GM19468 (cell line): ENCODE data around the gene ALAS1.
"Not testable (repeated sequence)": the region's sequence is repeated elsewhere in the genome, so short reads cannot be mapped to it uniquely, and the experiment has no call there.

ENCODE experiments used
- ATAC-seq: cut with Tn5 transposase; IDR thresholded peaks from one replicate; pipeline ENCODE4 v1.9.1; 2021; ENCODE audit warnings: mild to moderate bottlenecking, moderate library complexity, moderate number of reproducible peaks; ENCODE audit not compliant: unreplicated experiment; ENCODE audit errors: extremely low read depth

ALAS1 gene

DNA sequence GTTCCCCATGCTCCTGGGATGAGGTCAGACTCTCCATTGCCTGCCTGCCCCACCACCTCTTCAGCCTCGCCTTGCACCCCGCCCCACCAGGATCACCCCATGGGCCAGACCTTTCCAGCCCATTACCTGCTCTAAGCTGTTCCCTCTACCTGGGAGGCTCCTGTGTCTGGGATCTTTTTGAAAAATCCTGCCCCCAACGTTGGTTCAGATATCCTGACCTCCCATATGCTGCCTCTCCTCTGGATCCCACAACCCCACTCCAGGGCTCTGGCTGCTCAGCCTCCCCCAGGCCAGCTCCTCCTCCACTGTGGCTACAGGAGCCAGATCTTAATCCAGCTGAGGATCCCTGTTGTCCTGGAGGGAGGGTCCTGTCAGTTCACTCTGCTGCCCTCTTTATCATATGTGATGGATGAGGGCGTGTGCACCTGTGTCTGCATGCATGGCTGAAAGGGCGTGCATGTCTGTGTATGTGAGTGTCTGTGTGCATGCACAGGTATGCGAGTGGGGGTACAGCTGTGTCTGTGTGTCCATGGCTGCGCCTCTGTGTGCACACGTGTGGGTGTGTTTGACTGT lies 21.7 kb upstream of the ALAS1 start:
- ATAC-seq: no peak

DNA sequence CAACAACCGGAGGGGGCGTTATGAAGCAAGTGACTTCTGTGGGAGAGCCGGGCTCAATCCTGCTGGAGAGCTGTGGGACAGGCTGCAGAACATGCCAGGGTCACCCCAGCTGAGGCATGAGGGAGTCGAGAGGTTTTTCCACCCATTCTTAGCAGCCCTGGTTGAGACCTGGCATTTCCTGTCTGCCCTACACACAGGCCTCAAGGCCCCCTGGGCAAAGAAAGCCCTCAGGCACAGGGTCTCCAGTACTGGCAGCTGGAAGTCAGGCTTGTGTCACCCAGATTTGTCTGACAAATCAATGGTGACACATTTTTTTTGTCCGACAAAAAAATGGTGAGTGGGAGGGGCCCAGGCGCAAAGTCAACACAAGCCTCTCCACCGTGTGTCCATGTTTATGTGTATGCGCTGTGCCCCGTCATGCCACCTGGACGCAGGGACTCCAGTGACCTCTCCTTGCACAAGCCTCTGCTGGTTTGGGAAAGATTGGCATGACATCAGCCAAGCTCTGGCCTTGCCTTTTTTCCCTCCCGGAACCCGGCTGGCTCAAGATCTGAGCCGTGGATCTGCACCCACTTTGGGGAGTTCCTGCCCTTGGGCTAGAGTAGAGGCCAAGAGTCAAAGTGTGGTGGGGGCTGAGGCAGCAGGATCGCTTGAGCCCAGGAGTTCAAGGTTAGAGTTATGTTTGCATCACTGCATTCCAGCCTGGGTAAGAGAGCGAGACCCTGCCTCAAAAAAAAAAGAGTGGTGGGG lies 20.8 kb upstream of the ALAS1 start:
- no peak for ATAC-seq

DNA sequence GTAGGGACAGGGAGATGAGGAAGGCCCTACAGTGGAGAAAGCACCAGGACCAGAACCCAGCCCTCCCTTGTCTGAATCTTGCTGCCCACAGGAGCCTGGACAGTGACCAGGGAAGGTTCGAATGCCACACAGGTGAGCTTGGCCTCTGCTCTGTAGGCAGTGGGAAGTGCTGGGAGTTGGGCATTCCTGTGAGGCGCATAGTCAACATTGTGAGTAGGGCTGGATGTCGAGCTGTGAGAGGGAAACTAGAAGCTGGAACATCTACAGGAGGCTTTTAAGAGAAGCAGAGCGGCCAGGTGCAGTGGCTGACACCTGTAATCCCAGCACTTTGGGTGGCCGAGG lies 20.3 kb upstream of the ALAS1 start:
- ATAC-seq: no peak

DNA sequence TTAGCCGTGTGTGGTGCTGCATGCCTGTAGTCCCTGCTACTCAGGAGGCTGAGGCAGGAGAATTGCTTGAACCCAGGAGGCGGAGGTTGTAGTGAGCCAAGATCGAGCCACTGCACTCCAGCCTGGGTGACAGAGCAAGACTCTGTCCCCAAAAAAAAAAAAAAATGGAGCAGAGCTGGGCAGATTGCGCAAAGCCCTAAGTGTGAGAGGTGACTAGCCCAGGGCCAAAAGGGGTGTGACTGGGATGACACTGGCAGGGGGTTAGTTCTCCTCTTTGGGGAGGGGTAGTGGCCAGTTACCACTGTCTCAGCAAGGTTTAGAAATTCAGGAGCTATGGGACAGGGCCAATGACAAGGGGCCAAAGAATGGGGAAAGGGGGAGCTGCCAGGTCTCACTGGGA lies 19.8 kb upstream of the ALAS1 start:
- not testable (repeated sequence) for ATAC-seq

DNA sequence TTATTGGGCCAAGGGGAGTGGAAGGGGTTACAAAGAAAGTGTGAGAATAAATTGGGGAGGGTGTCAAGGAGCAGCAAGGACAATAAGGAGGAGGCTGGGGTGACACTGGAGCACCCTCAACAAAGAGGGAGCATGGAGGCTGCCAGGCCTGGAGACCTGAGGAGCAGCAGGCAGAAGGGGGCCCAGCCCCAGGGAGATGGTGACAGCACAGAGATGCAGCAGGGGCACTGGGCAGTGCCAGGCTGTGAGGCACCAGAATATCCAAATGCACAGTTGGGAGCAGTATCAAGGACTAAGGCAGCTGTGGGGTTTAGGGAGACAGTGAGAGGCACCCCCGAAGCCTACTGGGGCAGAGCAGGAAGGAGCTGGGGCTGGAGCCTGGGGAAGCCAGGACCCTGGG lies 19.4 kb upstream of the ALAS1 start:
- no peak for ATAC-seq

DNA sequence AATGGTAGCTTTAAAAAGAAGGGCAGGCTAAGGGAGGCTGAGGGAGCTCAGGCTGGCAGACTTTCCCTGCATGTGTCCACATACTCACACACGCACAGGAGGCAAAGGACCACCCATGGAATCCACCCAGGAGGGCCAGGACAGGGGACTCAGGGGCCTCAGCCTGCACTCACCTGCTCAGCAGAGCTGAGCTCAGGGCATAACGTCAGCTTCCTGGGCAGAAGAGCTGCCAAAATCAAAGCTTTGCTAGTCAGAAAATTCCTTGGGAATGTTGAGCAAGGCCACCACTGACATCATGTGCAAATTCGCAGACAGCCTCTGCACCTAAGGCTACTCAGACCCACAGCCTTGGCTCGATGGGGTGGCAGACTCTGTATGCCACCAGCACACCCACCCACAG lies 16.4 kb upstream of the ALAS1 start:
- ATAC-seq: no peak

DNA sequence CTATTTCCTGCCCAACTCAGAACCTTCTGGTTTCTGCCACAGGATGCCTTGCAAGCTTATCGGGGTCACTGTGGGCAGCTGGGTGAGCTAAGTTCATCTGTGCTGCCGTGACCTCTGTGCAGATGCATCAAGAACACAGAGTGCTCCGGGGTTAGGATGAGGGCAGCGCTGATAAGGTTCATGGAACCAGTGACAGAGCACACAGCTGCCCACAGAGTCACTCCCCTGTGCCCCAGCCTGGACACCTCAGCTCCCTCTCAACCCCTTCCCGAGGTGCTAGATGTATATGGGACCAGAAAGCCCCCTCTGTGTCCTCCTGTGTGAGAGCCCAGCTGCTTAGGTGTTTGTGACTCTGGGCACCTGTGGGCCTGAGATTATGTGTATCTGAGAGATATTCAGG lies 15.8 kb upstream of the ALAS1 start:
- no peak for ATAC-seq

DNA sequence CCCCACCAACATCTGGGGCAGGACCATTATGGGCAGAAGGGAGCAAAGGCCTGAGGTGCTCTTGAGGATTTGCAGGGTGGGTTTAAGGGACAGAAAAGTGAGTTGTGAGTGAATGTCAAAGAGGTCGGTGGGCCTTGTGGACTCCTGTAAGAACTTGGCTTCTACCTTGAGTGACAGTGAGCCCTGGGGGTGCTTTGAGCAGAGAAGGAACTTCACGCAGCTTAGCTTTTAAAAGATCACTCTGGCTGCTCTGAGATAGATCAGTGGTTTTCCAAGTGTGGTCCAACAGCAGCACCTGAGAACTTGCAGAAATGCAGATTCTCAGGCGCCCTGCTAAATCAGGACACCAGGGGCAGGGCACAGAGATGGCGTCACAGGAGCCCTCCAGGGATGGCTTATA lies 15.3 kb upstream of the ALAS1 start:
- ATAC-seq: no peak

DNA sequence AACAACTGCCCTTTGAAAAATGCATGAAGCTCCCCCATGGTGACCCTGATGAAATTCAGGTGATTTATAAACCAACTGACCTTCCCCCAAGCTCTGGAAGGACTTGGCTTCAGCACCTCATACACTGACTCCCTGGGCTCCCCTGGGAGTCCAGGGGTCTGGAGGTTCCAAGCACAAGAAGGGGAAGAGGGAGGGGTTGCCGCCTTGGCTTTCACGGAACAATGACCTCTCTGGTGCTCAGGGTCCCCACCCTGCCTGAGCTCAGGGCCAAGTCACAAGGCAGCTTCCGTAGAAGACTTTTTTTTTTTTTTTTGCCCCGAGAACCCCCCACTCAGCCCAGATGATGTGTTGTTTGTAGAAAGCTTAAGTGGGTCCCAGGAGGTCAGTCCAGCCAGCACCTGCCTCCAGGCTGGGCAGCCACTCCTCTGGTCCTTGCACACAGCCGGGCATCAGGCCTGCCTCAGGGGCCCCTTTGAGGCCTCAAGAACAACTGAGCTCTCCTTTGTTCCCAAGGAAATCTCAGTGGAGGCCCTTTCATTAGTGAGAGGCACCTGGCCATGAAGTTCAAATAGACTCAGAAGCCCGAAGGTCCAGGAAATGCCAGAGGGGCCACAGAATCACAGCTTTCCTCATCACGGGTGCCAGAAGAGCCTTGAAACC lies 14.0 kb upstream of the ALAS1 start:
- ATAC-seq: no peak

DNA sequence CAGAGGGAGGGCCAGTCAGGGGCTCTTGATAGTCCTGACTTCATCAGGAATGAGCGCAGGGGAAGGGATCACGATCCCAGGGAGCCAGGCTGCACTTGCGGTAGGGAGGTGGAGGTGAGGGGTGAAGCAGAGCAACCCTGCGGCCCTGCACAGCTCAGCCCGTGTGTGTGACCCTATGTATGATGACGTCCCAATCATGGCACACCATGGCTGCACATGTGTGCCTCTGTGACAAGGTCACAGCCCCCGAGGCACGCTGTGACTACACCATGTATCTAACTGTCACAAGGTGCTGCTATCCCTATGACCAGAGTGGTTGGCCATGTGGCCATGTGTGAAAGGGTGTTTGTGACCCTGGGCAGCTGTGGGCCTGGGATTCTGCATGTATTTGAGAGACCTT lies 13.3 kb upstream of the ALAS1 start:
- no peak for ATAC-seq

DNA sequence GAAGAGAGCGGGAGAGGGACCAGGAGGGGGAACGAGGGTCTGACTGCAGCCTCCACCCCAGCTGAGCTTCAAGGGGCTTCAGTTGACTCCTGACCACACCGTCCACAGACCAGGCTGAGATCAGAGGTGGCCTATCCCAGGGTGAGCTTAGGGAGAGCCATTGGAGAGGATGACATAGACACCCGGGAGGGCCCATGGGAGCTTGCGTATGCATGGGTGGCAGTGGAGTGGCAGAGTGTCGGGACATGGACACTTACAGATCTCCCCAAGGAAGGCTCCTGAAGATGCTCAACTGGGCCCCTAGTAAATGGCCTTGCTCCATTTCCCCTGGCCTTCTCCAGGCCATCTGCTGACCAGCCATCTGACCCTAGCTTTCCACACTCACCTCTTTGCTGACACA lies 12.6 kb upstream of the ALAS1 start:
- ATAC-seq: no peak

DNA sequence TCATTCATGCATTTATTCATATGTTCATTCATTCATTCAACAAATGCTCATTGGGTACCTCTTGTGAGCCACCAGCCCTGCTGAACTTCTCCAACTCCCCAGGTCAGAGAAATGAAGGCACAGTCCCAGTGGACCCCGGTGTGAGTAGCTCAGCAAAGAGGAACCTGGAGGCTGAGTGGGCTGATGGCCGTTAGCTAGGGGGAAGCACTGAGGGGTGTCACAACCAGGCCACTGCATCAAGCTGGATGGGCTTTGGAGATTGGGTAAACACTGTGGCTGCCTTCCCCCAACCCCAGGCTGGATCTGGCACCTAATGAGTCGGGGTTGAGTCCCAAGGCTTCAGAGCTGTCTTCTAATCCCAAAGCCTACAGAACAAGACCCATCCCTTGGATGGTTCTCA lies 12.1 kb upstream of the ALAS1 start:
- ATAC-seq: no peak

DNA sequence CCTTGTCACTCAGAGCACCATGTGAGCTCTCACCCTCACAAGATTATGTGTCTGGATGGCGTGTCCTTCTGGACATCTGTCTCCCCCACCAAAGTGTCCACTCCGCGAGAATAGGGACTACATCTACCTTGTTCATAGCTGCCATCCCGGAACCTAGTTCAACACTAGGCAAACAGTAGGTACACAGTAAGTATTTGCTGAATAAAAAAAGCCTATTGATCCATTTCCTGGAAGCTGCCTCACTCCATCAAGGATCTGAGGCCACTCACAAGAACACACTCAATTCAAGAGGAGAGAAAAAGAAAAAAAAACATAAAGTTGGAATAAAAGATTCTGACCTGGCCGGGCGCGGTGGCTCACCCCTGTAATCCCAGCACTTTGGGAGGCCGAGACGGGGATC lies 11.2 kb upstream of the ALAS1 start:
- no peak for ATAC-seq

DNA sequence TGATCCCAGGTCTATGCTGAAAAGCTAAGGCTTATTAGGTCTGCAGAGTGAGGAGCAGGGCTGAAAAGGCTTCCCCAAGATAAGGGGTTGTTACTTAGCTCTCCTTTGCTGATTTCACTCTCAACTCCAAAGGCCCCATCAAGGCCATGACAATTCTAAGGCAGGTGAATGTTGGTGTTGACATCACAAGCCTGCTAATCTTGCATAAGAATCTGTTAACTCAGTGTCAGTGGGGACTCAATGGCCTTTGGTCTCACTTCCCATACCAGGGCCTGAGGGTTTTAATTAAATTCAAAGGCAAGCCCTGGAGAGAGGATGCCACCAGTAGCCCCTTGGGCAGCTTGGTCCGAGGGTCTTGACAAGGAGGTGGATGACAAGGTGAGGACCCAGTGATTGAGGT lies 9.4 kb upstream of the ALAS1 start:
- ATAC-seq: no peak

DNA sequence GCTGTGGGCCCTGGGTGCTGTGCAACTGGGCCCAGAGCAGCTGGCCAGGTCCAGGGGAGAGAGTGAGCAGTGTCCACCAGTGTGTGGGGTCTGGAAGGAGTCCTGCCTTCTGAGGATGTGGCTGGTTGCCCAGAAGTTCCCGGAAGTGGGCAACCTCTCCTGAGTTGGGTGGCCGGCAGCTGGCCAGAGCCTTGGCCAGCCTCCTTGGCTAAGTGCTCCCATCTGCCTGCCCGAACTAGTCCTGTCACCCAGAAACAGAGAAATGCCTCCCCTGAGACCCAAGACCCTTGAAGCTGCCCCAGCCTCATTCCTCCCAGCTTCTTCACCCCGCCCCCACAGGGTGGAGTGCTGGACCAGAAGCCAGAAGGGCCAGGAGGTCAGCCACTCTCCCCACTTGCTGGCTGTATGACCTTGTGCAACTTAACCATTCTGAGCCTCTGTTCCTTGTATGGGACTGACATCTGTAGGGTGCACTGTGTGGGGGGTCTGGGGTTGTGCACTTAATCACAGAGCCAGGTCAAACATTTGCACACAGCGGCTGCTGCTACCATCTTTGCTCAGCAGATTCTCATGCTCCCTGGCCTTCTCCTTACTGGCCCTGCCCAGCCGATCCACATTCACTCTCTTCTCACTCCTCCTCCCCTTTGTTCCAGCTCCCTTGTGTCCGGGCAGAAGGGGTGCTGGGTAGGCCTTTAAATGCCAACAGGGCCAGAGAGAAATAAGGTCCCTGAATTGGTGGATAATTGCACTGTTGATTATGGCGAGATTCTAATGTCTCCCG lies 7.5 kb upstream of the ALAS1 start:
- no peak for ATAC-seq

DNA sequence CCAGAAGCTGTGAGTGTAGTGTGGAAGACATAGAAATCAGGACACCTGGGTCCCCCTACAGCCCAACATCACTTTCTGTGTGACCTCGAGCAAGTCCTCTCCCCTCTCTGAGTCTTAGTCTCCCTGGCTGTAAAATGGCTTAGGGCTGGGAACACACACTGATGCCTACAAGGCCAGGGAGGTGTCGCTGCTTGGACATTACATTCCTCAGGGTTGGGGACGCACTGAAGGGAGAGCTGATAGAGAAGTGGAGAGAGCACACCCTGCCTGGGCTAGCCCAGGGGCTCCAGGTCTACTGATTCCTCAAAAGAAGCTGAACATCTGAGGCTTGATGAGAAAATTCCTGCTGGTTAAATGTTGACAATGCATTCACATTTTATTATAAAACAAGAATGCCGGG lies 6.3 kb upstream of the ALAS1 start:
- ATAC-seq: no peak

DNA sequence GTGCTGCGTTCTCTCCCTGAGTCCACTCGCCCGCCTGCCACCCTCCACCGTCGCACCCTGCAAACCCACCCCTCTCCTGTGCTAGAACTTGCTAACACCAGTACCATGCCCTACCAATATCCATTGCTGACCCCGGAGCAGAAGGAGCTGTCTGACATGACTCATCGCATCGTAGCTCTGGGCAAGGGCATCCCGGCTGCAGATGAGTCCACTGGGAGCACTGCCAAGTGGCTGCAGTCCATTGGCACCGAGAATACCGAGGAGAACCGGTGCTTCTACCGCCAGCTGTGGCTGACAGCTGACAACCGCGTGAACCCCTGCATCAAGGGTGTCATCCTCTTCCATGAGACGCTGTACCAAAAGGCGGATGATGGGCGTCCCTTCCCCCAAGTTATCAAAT lies 4.9 kb upstream of the ALAS1 start:
- ATAC-seq: no peak

DNA sequence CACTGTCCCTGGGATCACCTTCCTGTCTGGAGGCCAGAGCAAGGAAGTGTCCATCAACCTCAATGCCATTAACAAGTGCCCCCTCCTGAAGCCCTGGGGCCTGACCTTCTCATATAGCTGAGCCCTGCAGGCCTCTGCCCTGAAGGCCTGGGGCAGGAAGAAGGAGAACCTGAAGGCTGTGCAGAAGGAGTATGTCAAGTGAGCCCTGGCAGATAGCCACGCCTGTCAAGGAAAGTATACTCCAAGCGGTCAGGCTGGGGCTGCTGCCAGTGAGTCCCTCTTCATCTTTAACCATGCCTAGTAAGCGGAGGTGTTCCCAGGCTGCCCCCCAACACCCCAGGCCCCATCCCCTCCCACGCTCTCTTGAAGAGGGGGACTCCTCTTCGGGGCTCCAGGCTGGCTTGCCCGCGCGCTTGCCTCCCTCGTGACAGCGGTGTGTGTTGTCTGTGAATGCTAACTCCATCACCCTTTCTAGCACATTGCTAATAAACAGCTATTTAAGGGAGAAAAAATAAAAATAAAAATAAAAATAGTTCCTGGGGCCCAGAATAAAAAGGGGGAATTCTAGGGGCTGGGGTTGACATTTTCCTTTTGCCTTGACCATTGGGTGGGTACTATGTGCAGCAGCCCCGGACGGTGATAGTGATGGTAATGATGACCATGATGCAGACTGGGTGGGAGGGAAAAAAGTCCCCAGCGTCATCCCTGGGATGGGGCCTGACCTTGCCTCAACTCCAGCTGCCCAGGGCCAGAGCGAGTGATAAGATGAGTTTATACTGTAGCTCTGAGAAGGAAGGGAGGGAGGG lies 3.3 kb upstream of the ALAS1 start:
- no peak for ATAC-seq

DNA sequence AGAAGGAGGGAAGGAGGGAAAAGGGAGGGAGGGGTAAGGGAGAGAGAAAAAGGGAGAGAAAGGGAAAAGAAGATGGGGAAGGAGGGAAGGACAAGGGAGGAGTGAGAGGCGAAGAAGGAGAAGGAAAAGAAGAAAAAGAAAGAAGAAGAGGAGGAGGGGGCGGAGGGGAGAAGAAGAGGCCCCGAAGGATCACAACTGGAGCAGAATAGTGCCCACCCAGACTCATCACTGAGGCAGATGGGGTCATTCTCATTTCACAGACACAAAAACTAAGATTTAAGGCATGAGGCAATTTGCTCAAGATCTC lies 2.7 kb upstream of the ALAS1 start:
- ATAC-seq: no peak

DNA sequence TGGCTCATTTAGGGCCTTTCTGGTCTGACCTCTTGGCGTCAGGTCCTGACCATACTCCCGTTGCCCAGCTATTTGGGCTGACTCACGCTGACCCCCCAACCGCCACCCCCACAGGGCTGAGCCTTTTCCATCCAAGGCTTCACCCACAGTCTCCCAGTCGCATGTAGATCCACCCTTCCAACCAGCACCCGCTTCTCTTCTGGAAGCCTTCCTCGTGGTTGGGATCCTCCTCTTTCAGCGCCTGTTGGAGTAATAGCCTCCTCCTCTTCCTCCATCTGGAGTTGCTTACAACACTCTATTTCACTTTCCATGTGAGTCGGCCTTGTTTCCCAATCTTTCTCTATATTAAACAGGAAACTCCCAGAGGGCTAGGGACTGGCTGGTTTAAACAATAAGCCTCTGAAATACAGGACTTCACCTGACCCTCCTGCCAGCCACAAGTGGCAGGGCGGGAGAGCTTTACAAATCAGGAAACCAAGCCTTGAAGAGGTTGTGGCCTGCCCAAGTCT lies 2.1 kb upstream of the ALAS1 start:
- ATAC-seq: no peak
